ENCODE measurements around the gene APOE. TPM values are rescaled to one million over a fixed set of nuclear protein-coding genes. Genes with fewer than 3 reads are reported as not detected.

Gene APOE
- total and polyA plus RNA-seq, 9 of the 15 experiments (the other 6 are each of a cell fraction or from before 2014, with no cell fraction given): 0.14 to 180 (median 58.1) TPM; not detected in 1

GRCh38 chr19:44890366-44891015, 15.1 kb upstream of the APOE start (continued):
- TF ChIP-seq, protein P1, sequence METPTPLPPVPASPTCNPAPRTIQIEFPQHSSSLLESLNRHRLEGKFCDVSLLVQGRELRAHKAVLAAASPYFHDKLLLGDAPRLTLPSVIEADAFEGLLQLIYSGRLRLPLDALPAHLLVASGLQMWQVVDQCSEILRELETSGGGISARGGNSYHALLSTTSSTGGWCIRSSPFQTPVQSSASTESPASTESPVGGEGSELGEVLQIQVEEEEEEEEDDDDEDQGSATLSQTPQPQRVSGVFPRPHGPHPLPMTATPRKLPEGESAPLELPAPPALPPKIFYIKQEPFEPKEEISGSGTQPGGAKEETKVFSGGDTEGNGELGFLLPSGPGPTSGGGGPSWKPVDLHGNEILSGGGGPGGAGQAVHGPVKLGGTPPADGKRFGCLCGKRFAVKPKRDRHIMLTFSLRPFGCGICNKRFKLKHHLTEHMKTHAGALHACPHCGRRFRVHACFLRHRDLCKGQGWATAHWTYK (CRISPR knock-in tag; IDR thresholded peaks at IDR 0.05): no peak
- no peak for TF ChIP-seq GABPB2 (CRISPR knock-in tag; conservative IDR thresholded peaks at IDR 0.05)
- TF ChIP-seq ASH1L (IDR thresholded peaks at IDR 0.05; ENCODE audit: borderline replicate concordance, low read depth, partially characterized antibody): peak; percentile 97
- TF ChIP-seq RBM22 (IDR thresholded peaks at IDR 0.05; ENCODE audit: low read depth, low read length, poor library complexity, severe bottlenecking): no peak
- peak; percentile 31; the same call in 1 of the 2 replicates for TF ChIP-seq RB1 (IDR thresholded peaks at IDR 0.05; ENCODE audit: low read depth)
- TF ChIP-seq MAFF (IDR thresholded peaks at IDR 0.05; ENCODE audit: low read length): no peak
- TF ChIP-seq, protein P2, sequence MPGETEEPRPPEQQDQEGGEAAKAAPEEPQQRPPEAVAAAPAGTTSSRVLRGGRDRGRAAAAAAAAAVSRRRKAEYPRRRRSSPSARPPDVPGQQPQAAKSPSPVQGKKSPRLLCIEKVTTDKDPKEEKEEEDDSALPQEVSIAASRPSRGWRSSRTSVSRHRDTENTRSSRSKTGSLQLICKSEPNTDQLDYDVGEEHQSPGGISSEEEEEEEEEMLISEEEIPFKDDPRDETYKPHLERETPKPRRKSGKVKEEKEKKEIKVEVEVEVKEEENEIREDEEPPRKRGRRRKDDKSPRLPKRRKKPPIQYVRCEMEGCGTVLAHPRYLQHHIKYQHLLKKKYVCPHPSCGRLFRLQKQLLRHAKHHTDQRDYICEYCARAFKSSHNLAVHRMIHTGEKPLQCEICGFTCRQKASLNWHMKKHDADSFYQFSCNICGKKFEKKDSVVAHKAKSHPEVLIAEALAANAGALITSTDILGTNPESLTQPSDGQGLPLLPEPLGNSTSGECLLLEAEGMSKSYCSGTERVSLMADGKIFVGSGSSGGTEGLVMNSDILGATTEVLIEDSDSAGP (CRISPR knock-in tag; IDR thresholded peaks at IDR 0.05): no peak
- TF ChIP-seq ZNF224 (CRISPR knock-in tag; IDR thresholded peaks at IDR 0.05): no peak
- TF ChIP-seq SIX5 (IDR thresholded peaks at IDR 0.05; ENCODE audit: borderline replicate concordance in 1 of 2, insufficient read depth in 1 of 2, low read depth in 1 of 2, low read length in 2 of 2): peak; percentile 21 to 28; a peak in 3 of 4 replicates
- no peak for TF ChIP-seq PTTG1 (tag; IDR thresholded peaks at IDR 0.05; ENCODE audit: low read depth)
- no peak for TF ChIP-seq ZNF274 (IDR thresholded peaks at IDR 0.05; ENCODE audit: borderline replicate concordance, low read depth, low read length)
- no peak; the same call in 1 of the 2 replicates for TF ChIP-seq SIN3B (IDR thresholded peaks at IDR 0.05; ENCODE audit: low read depth)
- no peak for TF ChIP-seq EZH2 (IDR thresholded peaks at IDR 0.05; ENCODE audit: borderline replicate concordance, low read depth, low read length)
- no peak for TF ChIP-seq KAT2B (IDR thresholded peaks at IDR 0.05; ENCODE audit: low read depth, low read length)
- TF ChIP-seq PHF20 (IDR thresholded peaks at IDR 0.05; ENCODE audit: partially characterized antibody): peak; percentile 53
- TF ChIP-seq E2F1 (CRISPR knock-in tag; IDR thresholded peaks at IDR 0.05): no peak
- no peak for TF ChIP-seq BRD4 (IDR thresholded peaks at IDR 0.05)
- no peak for TF ChIP-seq ZBTB33 (CRISPR knock-in tag; IDR thresholded peaks at IDR 0.05)
- no peak for TF ChIP-seq SFPQ (IDR thresholded peaks at IDR 0.05; ENCODE audit: low read depth, low read length)
- TF ChIP-seq NFE2 (IDR thresholded peaks at IDR 0.05; ENCODE audit: low read depth): peak; percentile 18; the same call in 1 of the 2 replicates
